ENCODE data around the gene MYH7. TPM values are rescaled to one million over a fixed set of nuclear protein-coding genes. Genes with fewer than 3 reads are reported as not detected.
A peak's percentile ranks its signal among the peaks of the same experiment; 100 is the strongest.
"Not testable (repeated sequence)": the region's sequence is repeated elsewhere in the genome, so short reads cannot be mapped to it uniquely, and the experiment has no call there.

MYH7 gene
- total RNA-seq, 2 donors from 2014 or later = 0.28 to 40.1 TPM

DNA sequence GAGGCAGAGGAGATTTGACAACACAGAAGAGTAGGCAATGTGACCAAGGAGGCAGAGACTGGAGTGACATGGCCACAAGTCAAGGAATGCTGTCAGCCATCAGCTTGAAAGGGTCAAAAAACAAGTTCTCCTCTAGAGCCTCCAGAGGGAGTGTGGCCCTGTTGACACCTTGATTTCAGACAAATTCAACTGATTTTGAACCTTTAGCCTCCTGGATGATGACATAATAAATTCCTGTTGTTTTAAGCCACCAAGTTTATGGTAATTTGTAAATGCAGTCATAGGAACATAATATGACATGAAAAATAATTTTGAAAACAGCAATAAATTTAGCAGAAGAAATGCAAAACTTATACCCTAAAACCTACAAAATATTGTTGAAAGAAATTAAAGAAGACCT lies 25.5 kb upstream of the MYH7 start:
- Histone ChIP-seq H3K4me1 (replicated peaks) (no peaks in the 10 kb centered on the region), H3K4me3 (no peak overlapping the region), H3K27ac (no peak overlapping the region), H3K9me3 (no peaks in the 10 kb centered on the region), H3K36me3 (no peaks in the 10 kb centered on the region), H3K27me3 (replicated peaks; ENCODE audit: insufficient read depth) (no peaks in the 10 kb centered on the region)
- intact Hi-C loops (cut with DNase I) = no loop called here
- TF ChIP-seq POLR2AphosphoS5 (IDR thresholded peaks at IDR 0.05) (no peak), POLR2A (IDR thresholded peaks at IDR 0.05) (no peak)
- TF ChIP-seq, protein P1, sequence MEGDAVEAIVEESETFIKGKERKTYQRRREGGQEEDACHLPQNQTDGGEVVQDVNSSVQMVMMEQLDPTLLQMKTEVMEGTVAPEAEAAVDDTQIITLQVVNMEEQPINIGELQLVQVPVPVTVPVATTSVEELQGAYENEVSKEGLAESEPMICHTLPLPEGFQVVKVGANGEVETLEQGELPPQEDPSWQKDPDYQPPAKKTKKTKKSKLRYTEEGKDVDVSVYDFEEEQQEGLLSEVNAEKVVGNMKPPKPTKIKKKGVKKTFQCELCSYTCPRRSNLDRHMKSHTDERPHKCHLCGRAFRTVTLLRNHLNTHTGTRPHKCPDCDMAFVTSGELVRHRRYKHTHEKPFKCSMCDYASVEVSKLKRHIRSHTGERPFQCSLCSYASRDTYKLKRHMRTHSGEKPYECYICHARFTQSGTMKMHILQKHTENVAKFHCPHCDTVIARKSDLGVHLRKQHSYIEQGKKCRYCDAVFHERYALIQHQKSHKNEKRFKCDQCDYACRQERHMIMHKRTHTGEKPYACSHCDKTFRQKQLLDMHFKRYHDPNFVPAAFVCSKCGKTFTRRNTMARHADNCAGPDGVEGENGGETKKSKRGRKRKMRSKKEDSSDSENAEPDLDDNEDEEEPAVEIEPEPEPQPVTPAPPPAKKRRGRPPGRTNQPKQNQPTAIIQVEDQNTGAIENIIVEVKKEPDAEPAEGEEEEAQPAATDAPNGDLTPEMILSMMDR (IDR thresholded peaks at IDR 0.05) = no peak
- DNase-seq (ENCODE audit: low spot score) = no peak

DNA sequence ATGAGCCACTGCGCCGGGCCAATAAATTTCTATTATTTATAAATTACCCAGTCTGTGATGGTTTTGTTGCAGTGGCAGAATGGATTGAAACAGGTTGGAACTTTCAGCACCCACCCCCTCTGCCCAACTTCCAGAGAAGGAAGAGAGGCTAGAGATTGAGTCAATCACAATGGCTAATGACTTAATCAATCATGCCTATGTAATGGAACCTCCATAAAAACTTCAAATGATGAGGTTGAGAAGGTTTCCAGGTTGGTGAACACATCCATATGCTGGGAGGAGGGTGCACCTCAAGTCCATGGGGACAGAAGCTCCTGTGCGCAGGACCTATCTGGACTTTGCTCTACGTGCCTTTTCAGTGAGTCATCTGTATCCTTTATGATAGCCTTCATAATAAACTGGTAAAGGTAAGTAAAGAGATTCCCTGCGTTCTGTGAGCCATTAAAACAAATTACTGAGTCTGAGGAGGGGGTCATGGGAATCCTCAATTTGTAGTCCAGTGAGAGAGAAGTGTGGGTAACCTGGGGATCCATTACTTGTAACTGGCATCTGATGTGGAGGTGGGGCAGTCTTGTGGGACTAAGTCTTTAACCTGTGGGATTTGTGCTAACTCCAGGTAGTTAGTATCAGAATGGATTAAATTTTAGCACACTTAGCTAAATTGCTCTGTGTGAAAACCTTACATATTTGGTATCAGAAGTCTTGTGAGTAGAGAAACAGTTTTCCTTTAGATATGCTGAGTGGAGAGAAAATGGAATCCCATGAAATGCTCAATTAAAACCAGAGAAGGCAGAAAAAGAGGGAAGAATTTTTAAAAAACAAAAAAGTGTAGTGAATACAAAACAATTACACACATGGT lies 22.4 kb upstream of the MYH7 start:
- no peaks in the 10 kb centered on the region for H3K4me1 ChIP-seq (replicated peaks)
- intact Hi-C loops (cut with DNase I) = no loop called here
- no peak for DNase-seq (ENCODE audit: low spot score)
- no peaks in the 10 kb centered on the region for H3K36me3 ChIP-seq
- TF ChIP-seq POLR2A (IDR thresholded peaks at IDR 0.05) = no peak
- TF ChIP-seq, protein P1 (IDR thresholded peaks at IDR 0.05) = no peak
- TF ChIP-seq POLR2AphosphoS5 (IDR thresholded peaks at IDR 0.05) = no peak
- no peak overlapping the region for H3K27ac ChIP-seq
- WGBS = 76% methylated on average over 5 of the region's 5 CpGs
- no peaks in the 10 kb centered on the region for H3K27me3 ChIP-seq (replicated peaks; ENCODE audit: insufficient read depth)
- no peaks in the 10 kb centered on the region for H3K9me3 ChIP-seq
- H3K4me3 ChIP-seq = no peak overlapping the region

DNA sequence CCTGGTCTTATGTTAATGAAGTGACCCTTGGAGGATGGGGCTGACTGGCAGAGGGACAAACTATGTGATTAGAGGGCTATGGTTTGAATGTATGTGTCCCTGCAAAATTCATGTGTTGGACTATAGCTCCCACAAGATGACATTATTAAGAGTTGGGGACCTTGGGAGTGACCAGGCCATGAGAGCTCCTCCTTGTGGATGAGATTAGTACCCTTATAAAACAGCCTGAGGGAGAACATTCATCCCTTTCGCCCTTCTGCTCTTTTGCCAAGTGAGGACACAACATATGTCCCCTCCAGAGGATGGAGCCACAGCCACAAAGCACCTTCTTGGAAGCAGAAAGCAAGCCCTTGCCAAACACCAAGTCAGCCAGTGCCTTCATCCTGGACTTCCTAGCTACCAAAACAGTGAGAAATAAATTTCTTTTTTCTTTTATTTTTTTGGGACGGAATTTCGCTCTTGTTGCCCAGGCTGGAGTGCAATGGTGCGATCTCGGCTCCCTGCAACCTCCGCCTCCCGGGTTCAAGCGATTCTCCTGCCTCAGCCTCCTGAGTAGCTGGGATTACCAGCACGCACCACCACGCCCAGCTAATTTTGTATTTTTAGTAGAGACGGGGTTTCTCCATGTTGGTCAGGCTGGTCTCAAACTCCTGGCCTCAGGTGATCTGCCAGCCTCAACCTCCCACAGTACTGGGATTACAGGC lies 21.6 kb upstream of the MYH7 start:
- intact Hi-C loops (cut with DNase I); H3K4me3 ChIP-seq; H3K9me3 ChIP-seq; H3K27me3 ChIP-seq (replicated peaks; ENCODE audit: insufficient read depth); H3K36me3 ChIP-seq; DNase-seq (ENCODE audit: low spot score); H3K27ac ChIP-seq; H3K4me1 ChIP-seq (replicated peaks): not testable (repeated sequence)
- WGBS = 96% methylated on average over 11 of the region's 11 CpGs

DNA sequence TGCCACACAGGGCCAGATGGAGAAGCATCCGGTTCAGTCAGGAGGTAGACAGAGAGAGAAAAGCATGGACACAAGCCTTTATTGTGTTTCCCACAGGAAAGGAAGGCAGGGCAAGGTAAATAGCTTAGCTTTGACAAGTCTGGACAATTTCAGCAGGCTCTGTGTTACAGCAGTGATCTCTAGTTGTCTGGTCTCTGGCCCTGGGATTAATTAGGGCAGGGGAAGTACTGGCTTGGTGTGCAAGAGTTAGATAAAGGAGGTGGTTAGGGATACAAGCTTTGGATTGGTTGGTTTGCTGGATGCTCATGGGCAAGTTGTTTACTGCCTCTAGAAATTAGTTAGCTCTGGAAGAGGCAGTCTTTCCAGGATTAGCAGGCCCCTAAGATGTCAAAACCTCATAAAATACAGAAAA lies 19.0 kb upstream of the MYH7 start:
- no peaks in the 10 kb centered on the region for H3K36me3 ChIP-seq
- intact Hi-C loops (cut with DNase I) = no loop called here
- peak; percentile 12 for DNase-seq (ENCODE audit: low spot score)
- no peaks in the 10 kb centered on the region for H3K9me3 ChIP-seq
- no peaks in the 10 kb centered on the region for H3K4me1 ChIP-seq (replicated peaks)
- 0% methylated on average over 1 of the region's 1 CpG for WGBS
- no peak overlapping the region for H3K27ac ChIP-seq
- TF ChIP-seq POLR2AphosphoS5 (IDR thresholded peaks at IDR 0.05) (no peak), POLR2A (IDR thresholded peaks at IDR 0.05) (no peak)
- TF ChIP-seq, protein P1 (IDR thresholded peaks at IDR 0.05) = no peak
- no peaks in the 10 kb centered on the region for H3K27me3 ChIP-seq (replicated peaks; ENCODE audit: insufficient read depth)
- no peak overlapping the region for H3K4me3 ChIP-seq

DNA sequence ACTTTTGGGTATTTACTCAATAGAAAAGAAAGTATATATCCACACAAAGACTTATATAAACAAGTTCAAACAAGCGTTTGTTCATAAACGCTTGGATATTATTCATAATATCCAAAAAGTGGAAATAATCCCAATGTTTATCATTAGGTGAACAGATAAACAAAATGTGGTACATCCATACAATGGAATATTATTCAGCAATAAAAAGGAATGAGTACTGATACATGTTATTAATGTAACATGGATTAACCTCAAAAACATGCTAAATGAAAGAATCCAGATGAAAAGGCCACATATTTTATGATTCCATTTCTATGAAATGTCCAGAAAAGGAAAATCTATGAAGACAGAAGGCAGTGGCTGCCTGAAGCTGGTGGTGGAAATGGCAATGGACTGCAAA lies 16.8 kb upstream of the MYH7 start:
- no peaks in the 10 kb centered on the region for H3K4me1 ChIP-seq (replicated peaks)
- TF ChIP-seq, protein P1 (IDR thresholded peaks at IDR 0.05) = no peak
- TF ChIP-seq POLR2AphosphoS5 (IDR thresholded peaks at IDR 0.05) (no peak), POLR2A (IDR thresholded peaks at IDR 0.05) (no peak)
- H3K27ac ChIP-seq = no peak overlapping the region
- H3K4me3 ChIP-seq = no peak overlapping the region
- H3K36me3 ChIP-seq = no peaks in the 10 kb centered on the region
- intact Hi-C loops (cut with DNase I) = no loop called here
- no peak for DNase-seq (ENCODE audit: low spot score)
- H3K9me3 ChIP-seq = no peaks in the 10 kb centered on the region
- WGBS = 91% methylated on average over 2 of the region's 2 CpGs
- no peaks in the 10 kb centered on the region for H3K27me3 ChIP-seq (replicated peaks; ENCODE audit: insufficient read depth)
